Right lobe of liver (tissue), 4 donors: ENCODE measurements around the gene CHRM2.

ENCODE experiments used
- POLR2A ChIP-seq: fragments of 450-650 bp; IDR thresholded peaks from one replicate; pipeline ENCODE4 v1.6.1; 2017; ENCODE audit warnings: antibody characterized with exemption, mild to moderate bottlenecking
- TF ChIP-seq, protein P1 (sequence below), 4 donors: fragments of 200-600 bp in 3 of 4; fragments of 450-650 bp in 1 of 4; IDR thresholded peaks; one replicate each; pipeline versions ENCODE4 v1.5.1 to v1.8.0; 2016 to 2022; ENCODE audit warnings: antibody characterized with exemption in 4 of 4, mild to moderate bottlenecking in 2 of 4
- donor health status: DM: no; HTN: no; CAD: no.
- donor health status: DM: no; HTN: no; CAD: no.
- donor health status: DM: no; HTN: yes; CAD: no.

DNA sequence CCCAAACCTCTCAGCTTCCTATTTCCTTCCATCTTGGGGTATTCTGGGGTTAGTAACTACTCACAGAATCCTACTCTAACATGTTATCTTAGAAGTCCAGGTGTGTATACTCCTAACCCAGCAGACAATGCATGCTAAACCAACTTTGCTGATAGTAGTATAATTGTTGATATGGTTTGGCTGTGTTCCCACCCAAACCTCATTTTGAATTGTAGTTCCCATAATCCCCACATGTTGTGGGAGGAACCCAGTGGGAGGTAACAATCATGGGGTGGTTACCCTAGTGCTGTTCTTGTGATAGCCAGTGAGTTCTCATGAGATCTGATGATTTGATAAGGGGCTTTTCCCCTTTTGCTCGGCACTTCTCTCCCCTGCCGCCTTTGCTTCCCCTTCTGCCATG lies 135.1 kb downstream of the CHRM2 start:
- no peak for TF ChIP-seq POLR2A
- TF ChIP-seq, protein P1, sequence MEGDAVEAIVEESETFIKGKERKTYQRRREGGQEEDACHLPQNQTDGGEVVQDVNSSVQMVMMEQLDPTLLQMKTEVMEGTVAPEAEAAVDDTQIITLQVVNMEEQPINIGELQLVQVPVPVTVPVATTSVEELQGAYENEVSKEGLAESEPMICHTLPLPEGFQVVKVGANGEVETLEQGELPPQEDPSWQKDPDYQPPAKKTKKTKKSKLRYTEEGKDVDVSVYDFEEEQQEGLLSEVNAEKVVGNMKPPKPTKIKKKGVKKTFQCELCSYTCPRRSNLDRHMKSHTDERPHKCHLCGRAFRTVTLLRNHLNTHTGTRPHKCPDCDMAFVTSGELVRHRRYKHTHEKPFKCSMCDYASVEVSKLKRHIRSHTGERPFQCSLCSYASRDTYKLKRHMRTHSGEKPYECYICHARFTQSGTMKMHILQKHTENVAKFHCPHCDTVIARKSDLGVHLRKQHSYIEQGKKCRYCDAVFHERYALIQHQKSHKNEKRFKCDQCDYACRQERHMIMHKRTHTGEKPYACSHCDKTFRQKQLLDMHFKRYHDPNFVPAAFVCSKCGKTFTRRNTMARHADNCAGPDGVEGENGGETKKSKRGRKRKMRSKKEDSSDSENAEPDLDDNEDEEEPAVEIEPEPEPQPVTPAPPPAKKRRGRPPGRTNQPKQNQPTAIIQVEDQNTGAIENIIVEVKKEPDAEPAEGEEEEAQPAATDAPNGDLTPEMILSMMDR (IDR thresholded peaks at IDR 0.05) = no peak
